Neutrophil (primary cell): ENCODE data around the gene SCRN1.

ENCODE experiments used
- H3K27ac ChIP-seq: fragments of 200-600 bp; sonication (generic); 2 replicates; pipeline ENCODE4 v1.5.1; 2016; ENCODE audit warnings: mild to moderate bottlenecking, moderate library complexity
- H3K27me3 ChIP-seq: fragments of 200-600 bp; sonication (generic); 2 replicates; pipeline ENCODE4 v1.6.0; 2016; ENCODE audit warnings: mild to moderate bottlenecking
- H3K36me3 ChIP-seq: fragments of 200-600 bp; sonication (generic); 2 replicates; pipeline ENCODE4 v1.5.1; 2017
- H3K4me1 ChIP-seq, 2 experiments: fragments of 200-600 bp in 1 of 2; sonication (generic) in 1 of 2; 1 replicate in 1 of 2; 2 replicates in 1 of 2; pipeline versions ENCODE4 v1.5.1 to v1.6.1; 2013 to 2016; ENCODE audit warnings: low read depth in 1 of 2, low read length in 1 of 2, mild to moderate bottlenecking in 1 of 2, moderate library complexity in 1 of 2; ENCODE audit not compliant: control insufficient read depth in 1 of 2, insufficient read depth in 1 of 2
- H3K4me3 ChIP-seq, 2 experiments: fragments of 200-600 bp in 1 of 2; sonication (generic) in 1 of 2; 1 replicate in 1 of 2; 2 replicates in 1 of 2; pipeline ENCODE4 v1.5.1; 2013 to 2016; ENCODE audit warnings: low read depth in 1 of 2, low read length in 1 of 2, mild to moderate bottlenecking in 1 of 2, moderate library complexity in 1 of 2
- H3K9me3 ChIP-seq: fragments of 200-600 bp; sonication (generic); 2 replicates; pipeline ENCODE4 v1.5.1; 2016
- TF ChIP-seq, protein P1 (sequence below): fragments of 200-600 bp; sonication (generic); IDR thresholded peaks from 2 replicates; pipeline ENCODE4 v1.5.1; 2016; ENCODE audit warnings: antibody characterized with exemption

Gene SCRN1

DNA sequence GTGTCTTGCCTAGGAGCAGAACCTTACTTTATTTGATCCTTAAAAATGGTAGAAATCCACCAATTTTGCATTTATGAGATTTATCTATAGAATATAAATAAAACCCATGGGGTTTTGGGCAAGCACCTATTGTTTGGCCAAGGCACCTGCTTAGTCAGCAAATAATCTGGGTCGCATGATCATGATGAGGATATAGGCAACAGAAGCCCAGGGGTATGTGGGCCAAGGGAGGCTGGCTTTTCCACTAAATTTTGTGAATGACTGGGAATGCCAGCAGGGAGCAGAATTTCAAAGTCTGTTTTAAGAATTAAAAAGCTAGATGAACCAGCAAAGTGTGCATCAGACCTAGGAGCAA is 17.3 kb downstream of the SCRN1 start:
- Histone ChIP-seq H3K4me1 (peaks cover 0 to 5% of the 10 kb centered on the region in 2 experiments), H3K9me3 (no peaks in the 10 kb centered on the region), H3K27me3 (no peaks in the 10 kb centered on the region), H3K4me3 (no peak overlapping the region), H3K27ac (no peak overlapping the region), H3K36me3 (no peaks in the 10 kb centered on the region)
- TF ChIP-seq, protein P1, sequence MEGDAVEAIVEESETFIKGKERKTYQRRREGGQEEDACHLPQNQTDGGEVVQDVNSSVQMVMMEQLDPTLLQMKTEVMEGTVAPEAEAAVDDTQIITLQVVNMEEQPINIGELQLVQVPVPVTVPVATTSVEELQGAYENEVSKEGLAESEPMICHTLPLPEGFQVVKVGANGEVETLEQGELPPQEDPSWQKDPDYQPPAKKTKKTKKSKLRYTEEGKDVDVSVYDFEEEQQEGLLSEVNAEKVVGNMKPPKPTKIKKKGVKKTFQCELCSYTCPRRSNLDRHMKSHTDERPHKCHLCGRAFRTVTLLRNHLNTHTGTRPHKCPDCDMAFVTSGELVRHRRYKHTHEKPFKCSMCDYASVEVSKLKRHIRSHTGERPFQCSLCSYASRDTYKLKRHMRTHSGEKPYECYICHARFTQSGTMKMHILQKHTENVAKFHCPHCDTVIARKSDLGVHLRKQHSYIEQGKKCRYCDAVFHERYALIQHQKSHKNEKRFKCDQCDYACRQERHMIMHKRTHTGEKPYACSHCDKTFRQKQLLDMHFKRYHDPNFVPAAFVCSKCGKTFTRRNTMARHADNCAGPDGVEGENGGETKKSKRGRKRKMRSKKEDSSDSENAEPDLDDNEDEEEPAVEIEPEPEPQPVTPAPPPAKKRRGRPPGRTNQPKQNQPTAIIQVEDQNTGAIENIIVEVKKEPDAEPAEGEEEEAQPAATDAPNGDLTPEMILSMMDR: no peak

DNA sequence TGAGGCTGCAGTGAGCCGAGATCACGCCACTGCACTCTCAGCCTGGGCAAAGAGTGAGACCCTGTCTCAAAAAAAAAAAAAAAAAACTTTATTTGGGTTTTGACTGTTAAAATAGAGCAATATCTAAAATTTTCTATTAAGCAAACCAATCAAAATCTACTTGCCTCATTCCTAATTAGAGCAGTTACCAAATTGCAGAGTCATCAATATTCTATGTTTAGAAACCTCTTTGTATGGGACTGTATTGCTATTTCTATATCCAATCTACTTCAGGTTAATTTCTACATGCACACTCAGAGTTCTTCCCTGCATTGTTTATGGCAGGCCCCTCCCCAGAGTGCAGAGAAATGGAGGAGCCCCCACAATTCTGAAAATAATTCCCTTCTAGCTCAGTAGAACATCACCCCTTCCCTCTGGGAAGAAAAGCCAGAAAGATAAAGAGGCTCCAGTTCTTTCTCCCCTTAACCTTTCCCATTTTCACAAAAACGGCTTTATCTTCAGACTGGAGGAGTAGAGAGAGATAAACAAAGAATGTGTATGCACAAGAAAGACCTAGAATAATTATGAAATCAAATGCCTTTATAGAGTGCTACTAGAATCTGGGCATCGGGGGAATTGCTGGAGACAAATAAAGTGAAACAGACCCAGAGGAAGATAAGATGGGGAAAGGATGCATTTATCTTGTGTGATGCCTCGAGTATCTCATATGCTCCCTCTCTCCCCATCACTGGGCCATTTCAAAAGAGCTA is 17.9 kb downstream of the SCRN1 start:
- Histone ChIP-seq H3K36me3 (no peaks in the 10 kb centered on the region), H3K4me3 (no peak overlapping the region), H3K4me1 (peaks cover 0 to 5% of the 10 kb centered on the region in 2 experiments), H3K27ac (no peak overlapping the region), H3K9me3 (no peaks in the 10 kb centered on the region), H3K27me3 (no peaks in the 10 kb centered on the region)
- TF ChIP-seq, protein P1: no peak

DNA sequence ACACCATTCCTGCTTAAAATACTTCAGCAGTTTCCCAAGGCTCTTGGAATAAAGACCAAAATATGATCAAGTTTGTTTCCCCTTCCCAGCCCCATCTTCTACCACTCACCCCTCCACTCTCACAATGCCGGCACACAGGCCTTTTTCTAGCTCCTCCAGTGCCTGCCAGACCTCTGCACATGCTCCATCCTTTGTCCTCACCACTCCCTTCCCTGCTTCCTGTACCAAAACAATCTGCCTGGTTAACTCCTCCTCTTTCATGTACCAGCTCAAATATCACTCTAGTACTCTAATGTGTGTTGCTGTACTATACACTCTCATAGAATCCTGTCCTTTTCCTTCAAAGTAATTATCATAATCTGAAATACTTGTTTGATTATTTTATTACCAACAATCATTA is 19.4 kb downstream of the SCRN1 start:
- H3K27me3 ChIP-seq: no peaks in the 10 kb centered on the region
- H3K4me3 ChIP-seq: no peak overlapping the region
- peaks cover 0 to 5% of the 10 kb centered on the region in 2 experiments for H3K4me1 ChIP-seq
- TF ChIP-seq, protein P1: no peak
- no peak overlapping the region for H3K27ac ChIP-seq
- H3K9me3 ChIP-seq: no peaks in the 10 kb centered on the region
- H3K36me3 ChIP-seq: no peaks in the 10 kb centered on the region

DNA sequence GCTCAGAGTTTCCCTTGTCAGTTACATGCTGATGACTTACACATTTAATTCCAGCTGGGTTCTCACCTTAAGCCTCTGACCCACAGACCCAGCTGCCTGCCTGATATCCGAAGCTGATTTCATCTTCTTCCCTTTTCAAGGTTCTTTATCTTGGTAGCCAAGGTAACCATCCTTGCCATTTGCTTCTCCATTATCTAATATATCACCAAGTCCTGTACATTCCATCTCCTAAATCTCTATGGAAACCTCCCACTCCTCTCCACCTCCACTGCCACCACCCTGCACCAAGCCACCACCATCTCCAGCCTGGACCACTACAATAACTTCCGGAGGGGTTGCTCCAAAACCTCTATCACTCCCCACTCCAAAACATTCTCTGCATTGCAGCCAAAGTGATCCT is 19.9 kb downstream of the SCRN1 start:
- TF ChIP-seq, protein P1: no peak
- Histone ChIP-seq H3K4me1 (peaks cover 0 to 5% of the 10 kb centered on the region in 2 experiments), H3K4me3 (no peak overlapping the region), H3K36me3 (no peaks in the 10 kb centered on the region), H3K9me3 (no peaks in the 10 kb centered on the region), H3K27ac (no peak overlapping the region), H3K27me3 (no peaks in the 10 kb centered on the region)

DNA sequence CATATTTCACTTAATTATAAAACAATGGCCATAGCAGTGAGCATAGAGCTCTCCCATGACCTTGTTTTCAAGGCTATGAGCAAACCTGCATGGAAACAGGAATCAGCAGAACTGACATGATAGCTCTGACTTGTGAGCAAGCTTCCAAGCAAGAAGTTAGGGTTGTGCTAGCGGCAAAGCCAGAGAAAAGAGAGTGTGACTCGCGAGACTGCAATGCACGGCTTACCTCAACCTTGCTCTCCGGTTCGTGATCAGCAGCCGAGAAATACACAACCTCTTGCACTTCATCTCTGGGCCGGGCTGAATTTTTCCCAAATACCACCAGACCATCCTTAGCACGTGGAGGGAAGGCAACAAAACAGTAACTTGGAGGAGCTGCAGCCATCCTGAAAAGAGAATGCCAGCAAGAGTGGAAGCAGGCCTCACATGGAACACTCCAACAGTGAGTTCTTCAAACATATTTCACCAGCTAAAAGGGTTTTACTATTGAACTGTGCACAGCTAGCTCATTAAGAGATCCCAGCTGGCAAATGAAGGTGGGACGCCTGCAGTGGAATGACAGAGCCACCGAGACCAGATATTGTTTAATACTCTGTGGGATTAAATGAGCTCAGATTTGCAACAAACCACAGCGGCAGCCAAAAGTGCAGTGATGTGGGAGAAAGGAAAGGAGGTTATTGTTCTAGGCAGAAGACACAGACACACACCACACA is 20.8 kb downstream of the SCRN1 start:
- Histone ChIP-seq H3K36me3 (no peaks in the 10 kb centered on the region), H3K4me1 (no peaks in the 10 kb centered on the region), H3K4me3 (no peak overlapping the region), H3K27me3 (no peaks in the 10 kb centered on the region), H3K27ac (no peak overlapping the region), H3K9me3 (no peaks in the 10 kb centered on the region)
- TF ChIP-seq, protein P1: no peak
